ENCODE measurements around the gene RPTOR.
"Not testable (repeated sequence)": the region's sequence is repeated elsewhere in the genome, so short reads cannot be mapped to it uniquely, and the experiment has no call there.

RPTOR gene

DNA sequence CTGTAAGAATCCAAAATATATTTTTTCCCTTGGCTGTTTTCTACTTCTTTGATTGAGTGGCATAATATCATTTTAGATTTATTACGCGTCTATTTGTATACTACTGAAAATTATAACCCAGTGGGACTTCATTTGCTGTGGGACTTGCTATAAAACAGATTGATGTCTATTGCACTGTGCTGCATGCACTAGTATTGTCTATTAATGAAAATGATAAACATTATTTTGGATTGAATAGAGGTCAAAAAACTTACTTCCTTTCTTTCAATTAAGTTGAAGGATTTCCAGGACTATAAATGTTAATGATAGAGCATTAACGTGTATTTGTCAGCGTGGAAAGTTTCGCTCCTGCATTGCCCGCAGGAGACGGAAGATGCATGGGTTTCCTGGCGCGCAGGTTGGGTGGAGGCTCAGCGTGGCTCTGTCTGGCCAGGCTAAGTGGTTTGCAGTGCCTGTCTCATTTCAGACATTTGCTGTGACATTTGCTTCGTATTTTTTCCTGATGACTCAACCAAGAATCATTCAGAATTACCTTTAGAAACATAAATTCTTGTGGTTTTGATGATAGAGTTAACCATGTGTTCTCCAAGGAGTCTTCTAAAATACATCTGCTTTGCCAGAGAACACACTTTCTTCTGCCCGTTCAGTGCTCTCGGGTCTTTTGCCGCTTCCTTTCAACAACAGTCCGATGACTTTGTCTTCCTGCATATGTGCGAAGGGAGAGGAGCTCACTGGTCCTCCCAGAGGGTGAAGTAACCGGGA is 216.7 kb downstream of the RPTOR start:
- H3K27ac ChIP-seq: no peak overlapping the region
- no peaks in the 10 kb centered on the region for H3K36me3 ChIP-seq (ENCODE audit: control insufficient read depth, insufficient read depth, low read length)
- H3K27me3 ChIP-seq (ENCODE audit: control insufficient read depth, insufficient read depth, low read length): no peaks in the 10 kb centered on the region
- H2AFZ ChIP-seq: no peak overlapping the region
- H3K9me3 ChIP-seq (ENCODE audit: control insufficient read depth, low read length): no peaks in the 10 kb centered on the region
- H3K4me1 ChIP-seq: no peaks in the 10 kb centered on the region
- H3K4me2 ChIP-seq (ENCODE audit: low read length): no peak overlapping the region
- TF ChIP-seq, protein P1, sequence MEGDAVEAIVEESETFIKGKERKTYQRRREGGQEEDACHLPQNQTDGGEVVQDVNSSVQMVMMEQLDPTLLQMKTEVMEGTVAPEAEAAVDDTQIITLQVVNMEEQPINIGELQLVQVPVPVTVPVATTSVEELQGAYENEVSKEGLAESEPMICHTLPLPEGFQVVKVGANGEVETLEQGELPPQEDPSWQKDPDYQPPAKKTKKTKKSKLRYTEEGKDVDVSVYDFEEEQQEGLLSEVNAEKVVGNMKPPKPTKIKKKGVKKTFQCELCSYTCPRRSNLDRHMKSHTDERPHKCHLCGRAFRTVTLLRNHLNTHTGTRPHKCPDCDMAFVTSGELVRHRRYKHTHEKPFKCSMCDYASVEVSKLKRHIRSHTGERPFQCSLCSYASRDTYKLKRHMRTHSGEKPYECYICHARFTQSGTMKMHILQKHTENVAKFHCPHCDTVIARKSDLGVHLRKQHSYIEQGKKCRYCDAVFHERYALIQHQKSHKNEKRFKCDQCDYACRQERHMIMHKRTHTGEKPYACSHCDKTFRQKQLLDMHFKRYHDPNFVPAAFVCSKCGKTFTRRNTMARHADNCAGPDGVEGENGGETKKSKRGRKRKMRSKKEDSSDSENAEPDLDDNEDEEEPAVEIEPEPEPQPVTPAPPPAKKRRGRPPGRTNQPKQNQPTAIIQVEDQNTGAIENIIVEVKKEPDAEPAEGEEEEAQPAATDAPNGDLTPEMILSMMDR (IDR thresholded peaks at IDR 0.05): no peak
- H3K4me3 ChIP-seq (ENCODE audit: low read depth, low read length): no peak overlapping the region
- no peak overlapping the region for H3K9ac ChIP-seq
- no peaks in the 10 kb centered on the region for H3K79me2 ChIP-seq

DNA sequence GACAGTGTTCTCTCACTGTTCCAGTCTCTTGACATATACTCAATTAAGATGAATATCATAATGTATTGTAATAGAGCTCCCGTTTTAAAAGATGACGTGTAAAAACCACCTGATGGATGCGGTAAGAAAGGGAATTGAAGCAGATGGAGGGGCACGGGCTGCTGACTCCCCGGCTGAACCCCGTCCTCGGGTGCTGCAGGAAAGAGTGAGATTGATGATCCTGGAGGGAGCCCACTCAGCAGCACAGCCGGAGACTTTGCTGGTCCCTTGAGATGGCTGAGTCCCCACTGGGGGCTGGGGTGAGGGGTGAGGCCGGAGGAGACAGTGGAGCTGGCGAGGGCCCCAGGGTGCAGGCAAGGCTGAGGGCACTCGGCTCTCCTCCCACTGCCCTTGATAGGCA is 217.4 kb downstream of the RPTOR start:
- Histone ChIP-seq H3K79me2 (no peaks in the 10 kb centered on the region), H3K27ac (no peak overlapping the region), H3K4me3 (ENCODE audit: low read depth, low read length) (no peak overlapping the region), H3K4me1 (no peaks in the 10 kb centered on the region), H3K4me2 (ENCODE audit: low read length) (no peak overlapping the region), H3K27me3 (ENCODE audit: control insufficient read depth, insufficient read depth, low read length) (no peaks in the 10 kb centered on the region), H3K9me3 (ENCODE audit: control insufficient read depth, low read length) (no peaks in the 10 kb centered on the region), H3K9ac (no peak overlapping the region), H2AFZ (no peak overlapping the region), H3K36me3 (ENCODE audit: control insufficient read depth, insufficient read depth, low read length) (no peaks in the 10 kb centered on the region)
- TF ChIP-seq, protein P1 (IDR thresholded peaks at IDR 0.05): no peak

DNA sequence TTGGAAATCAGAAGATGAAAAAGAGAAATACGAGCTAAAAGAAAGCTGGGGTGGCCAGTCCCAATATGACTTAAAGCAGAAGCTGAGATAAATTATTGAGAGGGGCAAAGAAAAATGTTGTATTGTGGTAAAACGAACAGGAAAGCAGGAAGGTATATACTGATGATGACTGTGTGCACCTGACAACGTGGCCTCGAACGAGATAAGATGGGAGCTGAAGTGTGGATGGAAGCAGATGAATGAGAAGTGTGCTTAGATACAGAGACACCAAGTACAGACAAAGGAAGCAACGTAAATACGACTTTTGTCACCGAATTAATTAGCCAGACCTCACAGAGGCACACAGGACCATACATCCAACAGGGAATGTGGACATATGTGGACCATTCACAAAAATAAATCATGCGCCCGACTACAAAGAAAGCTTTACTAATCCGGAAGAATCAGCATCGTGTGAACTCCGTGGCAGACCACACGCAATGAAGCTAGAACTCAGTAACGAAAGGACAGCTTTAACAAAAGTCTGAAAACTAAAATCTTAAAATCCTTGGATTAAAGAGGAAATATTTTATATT is 218.7 kb downstream of the RPTOR start:
- H3K4me2 ChIP-seq (ENCODE audit: low read length): no peak overlapping the region
- no peak overlapping the region for H2AFZ ChIP-seq
- no peaks in the 10 kb centered on the region for H3K79me2 ChIP-seq
- H3K27ac ChIP-seq: no peak overlapping the region
- H3K4me1 ChIP-seq: no peaks in the 10 kb centered on the region
- H3K9ac ChIP-seq: no peak overlapping the region
- no peak overlapping the region for H3K4me3 ChIP-seq (ENCODE audit: low read depth, low read length)
- H3K27me3 ChIP-seq (ENCODE audit: control insufficient read depth, insufficient read depth, low read length): no peaks in the 10 kb centered on the region
- H3K36me3 ChIP-seq (ENCODE audit: control insufficient read depth, insufficient read depth, low read length): no peaks in the 10 kb centered on the region
- no peaks in the 10 kb centered on the region for H3K9me3 ChIP-seq (ENCODE audit: control insufficient read depth, low read length)
- TF ChIP-seq, protein P1 (IDR thresholded peaks at IDR 0.05): no peak

DNA sequence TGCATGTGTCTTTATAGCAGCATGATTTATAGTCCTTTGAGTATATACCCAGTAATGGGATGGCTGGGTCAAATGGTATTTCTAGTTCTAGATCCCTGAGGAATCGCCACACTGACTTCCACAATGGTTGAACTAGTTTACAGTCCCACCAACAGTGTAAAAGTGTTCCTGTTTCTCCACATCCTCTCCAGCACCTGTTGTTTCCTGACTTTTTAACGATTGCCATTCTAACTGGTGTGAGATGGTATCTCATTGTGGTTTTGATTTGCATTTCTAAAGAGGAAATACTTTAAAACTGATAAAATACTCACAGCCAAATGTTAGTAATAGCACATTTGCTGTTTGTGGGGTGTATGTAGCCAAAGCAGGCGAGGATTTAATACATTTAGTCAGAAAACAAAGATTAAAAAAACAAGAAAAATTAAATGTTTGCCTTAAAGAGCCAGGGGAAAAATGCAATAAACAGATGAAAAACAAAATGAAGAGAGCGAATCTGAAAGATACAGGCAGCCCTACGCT is 220.0 kb downstream of the RPTOR start:
- not testable (repeated sequence) for H3K4me1 ChIP-seq; H3K9ac ChIP-seq; H3K27me3 ChIP-seq (ENCODE audit: control insufficient read depth, insufficient read depth, low read length); H3K4me2 ChIP-seq (ENCODE audit: low read length); H3K9me3 ChIP-seq (ENCODE audit: control insufficient read depth, low read length); H2AFZ ChIP-seq; H3K36me3 ChIP-seq (ENCODE audit: control insufficient read depth, insufficient read depth, low read length); H3K4me3 ChIP-seq (ENCODE audit: low read depth, low read length); H3K27ac ChIP-seq; H3K79me2 ChIP-seq

DNA sequence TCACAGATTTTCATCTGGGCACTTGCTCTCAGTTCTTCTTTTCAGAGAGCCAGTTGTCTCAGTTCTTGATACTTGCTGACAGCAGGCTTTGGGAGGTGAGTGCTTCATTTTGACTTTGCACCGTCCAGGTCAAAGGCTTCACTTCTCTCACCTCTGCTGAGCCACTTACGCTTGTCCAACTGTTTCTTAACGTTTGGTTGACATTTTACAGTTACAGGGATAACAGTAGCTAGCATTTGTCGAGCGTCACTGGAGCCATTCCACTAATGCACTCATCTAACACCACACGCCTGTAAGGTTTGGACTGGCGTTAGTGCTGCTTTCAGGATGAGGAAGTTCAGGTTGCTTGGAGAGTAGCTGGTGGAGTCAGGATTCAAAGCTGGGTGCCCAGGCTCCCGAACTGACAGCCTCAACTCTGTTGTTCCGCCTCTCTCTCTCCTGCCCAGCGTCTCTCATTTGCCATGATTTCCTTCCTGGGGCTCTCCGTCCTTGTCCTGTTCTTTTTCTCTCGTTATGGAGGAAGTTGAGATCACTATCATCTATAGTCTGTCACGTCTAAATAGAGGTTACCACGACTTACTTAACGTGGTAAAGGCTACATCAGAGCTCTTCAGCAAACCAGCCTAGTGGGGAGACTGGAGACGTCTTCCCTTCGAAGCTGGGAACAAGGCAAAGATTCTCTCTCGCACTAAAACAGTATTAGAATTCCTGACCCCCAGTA is 220.8 kb downstream of the RPTOR start:
- H3K79me2 ChIP-seq: no peaks in the 10 kb centered on the region
- H3K4me2 ChIP-seq (ENCODE audit: low read length): no peak overlapping the region
- TF ChIP-seq, protein P1 (IDR thresholded peaks at IDR 0.05): no peak
- H2AFZ ChIP-seq: no peak overlapping the region
- H3K4me1 ChIP-seq: no peaks in the 10 kb centered on the region
- H3K9me3 ChIP-seq (ENCODE audit: control insufficient read depth, low read length): no peaks in the 10 kb centered on the region
- H3K9ac ChIP-seq: no peak overlapping the region
- no peaks in the 10 kb centered on the region for H3K36me3 ChIP-seq (ENCODE audit: control insufficient read depth, insufficient read depth, low read length)
- H3K4me3 ChIP-seq (ENCODE audit: low read depth, low read length): no peak overlapping the region
- no peaks in the 10 kb centered on the region for H3K27me3 ChIP-seq (ENCODE audit: control insufficient read depth, insufficient read depth, low read length)
- no peak overlapping the region for H3K27ac ChIP-seq

Measured in parathyroid adenoma (tissue), 2 donors.